GM23338 (cell line): ENCODE data around the gene RAB22A.

ENCODE experiments used
- CTCF ChIP-seq, 2 experiments: fragments of 200-600 bp in 1 of 2; sonication (generic) in 1 of 2; conservative IDR thresholded peaks; 2 replicates each; pipeline versions ENCODE4 v1.5.1 to v1.6.1; 2016 to 2017; ENCODE audit warnings: antibody characterized with exemption in 2 of 2, low read depth in 2 of 2, mild to moderate bottlenecking in 2 of 2, moderate library complexity in 1 of 2
- EZH2 ChIP-seq: fragments of 200-600 bp; sonication (generic); IDR thresholded peaks from one replicate; pipeline ENCODE4 v1.8.0; 2017; ENCODE audit warnings: antibody characterized with exemption, mild to moderate bottlenecking, low read depth; ENCODE audit not compliant: unreplicated experiment
- EZH2phosphoT487 ChIP-seq: fragments of 200-600 bp; sonication (generic); IDR thresholded peaks from one replicate; pipeline ENCODE4 v1.8.1; 2018; ENCODE audit warnings: antibody characterized with exemption; ENCODE audit not compliant: unreplicated experiment
- JUNB ChIP-seq: IDR thresholded peaks from one replicate; pipeline ENCODE4 v1.6.1; 2016; ENCODE audit warnings: antibody characterized with exemption; ENCODE audit not compliant: unreplicated experiment
- POLR2AphosphoS5 ChIP-seq: IDR thresholded peaks from 2 replicates; pipeline ENCODE4 v1.6.1; 2016; ENCODE audit warnings: antibody characterized with exemption, low read depth

- no peak for TF ChIP-seq CTCF (conservative IDR thresholded peaks at IDR 0.05; ENCODE audit: low read depth in 2 of 2)
- no peak for TF ChIP-seq POLR2AphosphoS5
- no peak for TF ChIP-seq JUNB
- no peak for TF ChIP-seq EZH2
- TF ChIP-seq EZH2phosphoT487 = no peak
Observed at GRCh38 chr20:58360936-58361335, 51.4 kb downstream of the RAB22A start.
